Endodermal cell (in vitro differentiated cells): Measurements from ENCODE around the gene LRRC3B. TPM values are rescaled to one million over a fixed set of nuclear protein-coding genes. Genes with fewer than 3 reads are reported as not detected.

Source experiments
- DNase-seq: peaks from one replicate; pipeline ENCODE4 v3.0.0-alpha.2; 2017
- H3K27ac ChIP-seq: 2 replicates; pipeline ENCODE4 v1.5.1; 2013; ENCODE audit warnings: mild to moderate bottlenecking, low read depth, low read length, moderate library complexity
- H3K27me3 ChIP-seq: 2 replicates; pipeline ENCODE4 v1.6.1; 2013; ENCODE audit warnings: mild to moderate bottlenecking, low read length, moderate library complexity; ENCODE audit not compliant: insufficient read depth, control insufficient read depth, poor library complexity, severe bottlenecking
- H3K36me3 ChIP-seq: 2 replicates; pipeline ENCODE4 v1.7.0; 2013; ENCODE audit warnings: mild to moderate bottlenecking, low read length, moderate library complexity; ENCODE audit not compliant: control insufficient read depth, insufficient read depth
- H3K4me1 ChIP-seq: one replicate; pipeline ENCODE4 v1.7.0; 2013; ENCODE audit warnings: low read length; ENCODE audit not compliant: control insufficient read depth, insufficient read depth
- H3K4me3 ChIP-seq: 2 replicates; pipeline ENCODE4 v1.5.1; 2013; ENCODE audit warnings: mild to moderate bottlenecking, low read length, moderate library complexity
- H3K9ac ChIP-seq: 2 replicates; pipeline ENCODE4 v1.6.1; 2013; ENCODE audit warnings: mild to moderate bottlenecking, low read length, moderate library complexity; ENCODE audit not compliant: poor library complexity, severe bottlenecking; ENCODE audit errors: extremely low read depth
- H3K9me3 ChIP-seq: 2 replicates; pipeline ENCODE4 v1.6.1; 2013; ENCODE audit warnings: mild to moderate bottlenecking, low read length, moderate library complexity; ENCODE audit not compliant: control insufficient read depth
- H3K27ac Mint-ChIP-seq: 2 replicates; pipeline ENCODE4 v1.8.0; 2020; ENCODE audit warnings: mixed read lengths
- H3K27me3 Mint-ChIP-seq: 2 replicates; pipeline ENCODE4 v1.8.0; 2021; ENCODE audit warnings: mild to moderate bottlenecking, mixed read lengths; ENCODE audit not compliant: insufficient read depth
- H3K36me3 Mint-ChIP-seq: 2 replicates; pipeline ENCODE4 v1.8.0; 2020; ENCODE audit warnings: low read depth, mixed read lengths
- H3K4me1 Mint-ChIP-seq: 2 replicates; pipeline ENCODE4 v1.8.0; 2020; ENCODE audit warnings: mixed read lengths
- H3K4me3 Mint-ChIP-seq: 2 replicates; pipeline ENCODE4 v1.8.0; 2020; ENCODE audit warnings: mild to moderate bottlenecking, moderate library complexity, mixed read lengths
- H3K9me3 Mint-ChIP-seq: 2 replicates; pipeline ENCODE4 v1.8.0; 2020; ENCODE audit warnings: mild to moderate bottlenecking, mixed read lengths
- CTCF ChIP-seq: fragments of 200-600 bp; sonication (generic); conservative IDR thresholded peaks from 2 replicates; pipeline ENCODE4 v1.5.0; 2021; ENCODE audit warnings: antibody characterized with exemption, mild to moderate bottlenecking
- WGBS, 2 experiments: methylation state at CpG; one replicate each; pipeline versions ENCODE4 v1.1.5 to v1.1.7; 2013; ENCODE audit warnings: missing lambda C conversion rate in 2 of 2, mixed read lengths in 1 of 2; ENCODE audit not compliant: insufficient coverage in 1 of 2, insufficient read length in 1 of 2; 5-methylcytosine and 5-hydroxymethylcytosine counted together
- total RNA-seq, 2 donors: library from RNA; stranded (reverse); fragmentation: NEBNext Ultra II Directional in 1 of 2; extraction: Animal tissue kit (Norgen Biotek cat#: 25700) in 1 of 2; gene quantifications; 2 replicates in 1 of 2; 3 replicates in 1 of 2; pipeline ENCODE4 v1.2.1, GENCODE V29; 2021

Gene LRRC3B
- total RNA-seq, 2 donors from 2014 or later: 0.26 TPM; not detected in 1

DNA sequence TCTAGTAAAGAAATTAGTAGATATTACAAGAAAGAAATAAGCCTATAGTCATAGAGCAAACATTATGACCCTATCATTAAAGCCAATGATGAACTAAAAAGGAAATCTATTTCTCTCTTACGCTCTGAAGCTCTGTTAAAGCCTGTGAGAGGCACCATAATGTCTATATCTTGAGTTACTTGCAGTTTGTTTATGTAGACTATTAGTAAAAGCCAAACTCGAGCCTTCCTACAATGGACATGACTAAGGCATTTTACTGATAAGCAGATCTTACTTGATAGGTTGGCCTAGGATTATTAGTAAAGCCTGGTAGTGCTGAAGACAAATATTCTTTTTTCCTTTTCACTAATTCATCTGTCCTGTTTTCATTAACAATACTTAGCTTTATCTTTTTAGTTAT, 32.7 kb downstream of the LRRC3B start:
- H3K36me3 Mint-ChIP-seq: no peaks in the 10 kb centered on the region
- no peaks in the 10 kb centered on the region for H3K27me3 ChIP-seq
- no peaks in the 10 kb centered on the region for H3K9me3 ChIP-seq
- TF ChIP-seq CTCF: no peak
- H3K4me1 ChIP-seq: peaks cover 7% of the 10 kb centered on the region
- no peak overlapping the region for H3K27ac Mint-ChIP-seq
- H3K27ac ChIP-seq: no peak overlapping the region
- H3K9ac ChIP-seq: no peak overlapping the region
- DNase-seq: no peak
- H3K9me3 Mint-ChIP-seq: no peaks in the 10 kb centered on the region
- no peaks in the 10 kb centered on the region for H3K36me3 ChIP-seq
- H3K4me3 ChIP-seq: no peak overlapping the region
- H3K4me1 Mint-ChIP-seq: peaks cover 12% of the 10 kb centered on the region
- 88% methylated on average over 2 of the region's 2 CpGs; no CpG with 5 or more reads in 1 of the 2 experiments for WGBS, 2 experiments
- H3K27me3 Mint-ChIP-seq: no peaks in the 10 kb centered on the region
- no peak overlapping the region for H3K4me3 Mint-ChIP-seq

DNA sequence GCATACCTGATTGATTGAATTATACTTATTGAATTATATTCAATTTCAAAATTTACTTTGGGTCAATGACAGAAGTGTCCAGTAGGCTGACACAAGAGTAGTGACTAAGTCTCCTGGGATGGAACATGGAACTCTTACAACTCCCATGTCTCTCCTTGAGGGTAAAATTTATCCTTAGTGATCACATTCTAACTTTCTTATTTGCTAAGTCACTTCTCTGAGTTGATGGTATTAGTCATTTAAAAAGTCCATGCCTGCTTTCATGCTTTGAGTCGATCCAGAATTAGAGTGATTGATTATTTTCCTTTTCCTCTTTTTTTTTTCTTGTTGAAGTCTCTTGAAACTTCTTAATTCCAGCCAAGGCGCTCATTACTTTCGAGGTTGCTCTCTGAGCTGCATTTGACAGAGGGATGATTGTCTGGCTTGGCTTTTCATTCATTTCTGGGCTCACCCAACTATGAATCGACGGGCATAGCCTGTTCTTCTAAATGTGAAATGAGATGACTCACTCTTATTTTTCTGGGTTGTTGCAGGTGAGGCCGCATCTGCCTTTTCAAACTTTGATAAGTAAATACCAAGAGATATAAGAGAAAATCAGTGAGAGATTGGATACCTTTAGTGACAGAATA, 34.9 kb downstream of the LRRC3B start:
- H3K36me3 ChIP-seq: no peaks in the 10 kb centered on the region

GRCh38 chr3:26668171-26668570, 45.6 kb downstream of the LRRC3B start:
- H3K36me3 Mint-ChIP-seq: no peaks in the 10 kb centered on the region
- no peaks in the 10 kb centered on the region for H3K9me3 Mint-ChIP-seq
- no peak for DNase-seq
- Histone ChIP-seq H3K4me1 (no peaks in the 10 kb centered on the region), H3K27ac (no peak overlapping the region), H3K4me3 (no peak overlapping the region), H3K36me3 (no peaks in the 10 kb centered on the region), H3K9ac (no peak overlapping the region), H3K9me3 (no peaks in the 10 kb centered on the region), H3K27me3 (no peaks in the 10 kb centered on the region)
- H3K4me3 Mint-ChIP-seq: no peak overlapping the region
- WGBS, 2 experiments: 88 to 92% methylated on average over 2 to 3 of the region's 3 CpGs
- TF ChIP-seq CTCF: no peak
- no peak overlapping the region for H3K27ac Mint-ChIP-seq
- no peaks in the 10 kb centered on the region for H3K27me3 Mint-ChIP-seq
- no peaks in the 10 kb centered on the region for H3K4me1 Mint-ChIP-seq

More for the DNA sequence above, 34.9 kb downstream of the LRRC3B start:
- Histone ChIP-seq H3K27me3 (no peaks in the 10 kb centered on the region), H3K9me3 (peaks cover 8% of the 10 kb centered on the region), H3K4me3 (no peak overlapping the region), H3K4me1 (peaks cover 7% of the 10 kb centered on the region), H3K9ac (no peak overlapping the region), H3K27ac (no peak overlapping the region)
- Mint-ChIP-seq H3K4me1 (peaks cover 12% of the 10 kb centered on the region), H3K36me3 (no peaks in the 10 kb centered on the region), H3K27me3 (no peaks in the 10 kb centered on the region), H3K27ac (no peak overlapping the region), H3K9me3 (no peaks in the 10 kb centered on the region), H3K4me3 (no peak overlapping the region)
- 96 to 100% methylated on average over 1 to 6 of the region's 6 CpGs for WGBS, 2 experiments
- DNase-seq: no peak
- no peak for TF ChIP-seq CTCF
